OCI-LY3 (cell line): Measurements from ENCODE around the gene FGGY.

Experiments
- H2AFZ ChIP-seq: fragments of 200-600, 300-600 bp; shearing (Covaris generic); 2 replicates; pipeline ENCODE4 v1.6.0; 2014; ENCODE audit warnings: antibody characterized with exemption, low read depth, low read length
- H3K27ac ChIP-seq: fragments of 200-600, 300-600 bp; sonication (generic); 2 replicates; pipeline ENCODE4 v1.5.1; 2014; ENCODE audit warnings: mild to moderate bottlenecking, low read length, moderate library complexity, mixed read lengths
- H3K27me3 ChIP-seq: fragments of 200-600, 300-600 bp; sonication (generic); 2 replicates; pipeline ENCODE4 v1.6.1; 2014; ENCODE audit warnings: low read depth, low read length, mixed read lengths
- H3K36me3 ChIP-seq: fragments of 200-600, 300-600 bp; sonication (generic); replicated peaks from 2 replicates; pipeline ENCODE3; 2014; ENCODE audit warnings: low read depth, low read length, mixed read lengths
- H3K4me1 ChIP-seq: fragments of 300-600, 200-600 bp; sonication (generic); 2 replicates; pipeline ENCODE4 v1.6.1; 2014; ENCODE audit warnings: low read length, mixed read lengths
- H3K4me2 ChIP-seq: fragments of 200-600, 300-600 bp; sonication (generic); 2 replicates; pipeline ENCODE4 v1.6.1; 2014; ENCODE audit warnings: low read length, mixed read lengths
- H3K4me3 ChIP-seq: fragments of 300-600, 200-600 bp; sonication (generic); 2 replicates; pipeline ENCODE4 v1.5.1; 2014; ENCODE audit warnings: antibody characterized with exemption, mild to moderate bottlenecking, low read length, moderate library complexity
- H3K79me2 ChIP-seq: fragments of 300-600, 200-600 bp; shearing (Covaris generic); 2 replicates; pipeline ENCODE4 v1.6.1; 2014; ENCODE audit warnings: mild to moderate bottlenecking, low read length, mixed read lengths
- H3K9ac ChIP-seq: fragments of 300-600, 200-600 bp; shearing (Covaris generic); 2 replicates; pipeline ENCODE4 v1.6.0; 2014; ENCODE audit warnings: mild to moderate bottlenecking, low read length, moderate library complexity
- H3K9me3 ChIP-seq: fragments of 200-600, 300-600 bp; shearing (Covaris generic); 2 replicates; pipeline ENCODE4 v1.6.1; 2014; ENCODE audit warnings: low read length, mixed read lengths; ENCODE audit not compliant: insufficient read depth
- H4K20me1 ChIP-seq: fragments of 200-600, 300-600 bp; sonication (generic); 2 replicates; pipeline ENCODE4 v1.6.1; 2016; ENCODE audit warnings: low read length, mixed read lengths; ENCODE audit not compliant: insufficient read depth
- EZH2phosphoT487 ChIP-seq: fragments of 200-600 bp; shearing (Covaris generic); IDR thresholded peaks from 2 replicates; pipeline ENCODE4 v1.6.1; 2018; ENCODE audit warnings: antibody characterized with exemption, mixed run types, low read depth
- TF ChIP-seq, protein P1 (sequence below): fragments of 200-600, 300-600 bp; sonication (generic); IDR thresholded peaks from 2 replicates; pipeline ENCODE4 v1.5.1; 2014; ENCODE audit warnings: antibody characterized with exemption, low read length, low read depth

Gene FGGY

DNA sequence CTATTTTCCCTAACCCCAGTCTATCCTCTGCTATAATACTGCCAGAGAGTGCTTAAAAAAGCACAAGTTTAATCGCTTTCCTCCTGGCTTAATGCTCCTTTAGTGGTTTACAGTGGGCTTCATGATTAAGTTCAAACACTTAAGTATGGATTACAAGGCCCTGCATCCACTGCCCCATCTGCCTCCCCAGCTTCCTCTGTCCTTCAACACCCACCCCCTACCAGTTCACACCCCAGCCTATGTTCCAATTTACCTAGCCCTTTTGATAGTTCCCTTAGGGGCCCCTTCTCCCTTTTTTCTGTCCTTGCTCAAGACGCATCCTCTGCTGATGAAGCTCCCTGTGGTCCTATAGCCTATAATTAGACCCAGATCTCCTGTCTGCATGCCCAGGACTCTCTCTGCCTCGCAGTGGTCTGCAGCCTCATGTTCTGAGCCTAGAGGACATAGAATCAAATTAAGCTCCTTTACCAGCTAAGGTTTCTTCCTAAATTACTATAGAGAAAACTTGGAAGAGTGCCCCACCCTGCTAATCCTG, 212.5 kb downstream of the FGGY start:
- no peak for TF ChIP-seq EZH2phosphoT487
- TF ChIP-seq, protein P1, sequence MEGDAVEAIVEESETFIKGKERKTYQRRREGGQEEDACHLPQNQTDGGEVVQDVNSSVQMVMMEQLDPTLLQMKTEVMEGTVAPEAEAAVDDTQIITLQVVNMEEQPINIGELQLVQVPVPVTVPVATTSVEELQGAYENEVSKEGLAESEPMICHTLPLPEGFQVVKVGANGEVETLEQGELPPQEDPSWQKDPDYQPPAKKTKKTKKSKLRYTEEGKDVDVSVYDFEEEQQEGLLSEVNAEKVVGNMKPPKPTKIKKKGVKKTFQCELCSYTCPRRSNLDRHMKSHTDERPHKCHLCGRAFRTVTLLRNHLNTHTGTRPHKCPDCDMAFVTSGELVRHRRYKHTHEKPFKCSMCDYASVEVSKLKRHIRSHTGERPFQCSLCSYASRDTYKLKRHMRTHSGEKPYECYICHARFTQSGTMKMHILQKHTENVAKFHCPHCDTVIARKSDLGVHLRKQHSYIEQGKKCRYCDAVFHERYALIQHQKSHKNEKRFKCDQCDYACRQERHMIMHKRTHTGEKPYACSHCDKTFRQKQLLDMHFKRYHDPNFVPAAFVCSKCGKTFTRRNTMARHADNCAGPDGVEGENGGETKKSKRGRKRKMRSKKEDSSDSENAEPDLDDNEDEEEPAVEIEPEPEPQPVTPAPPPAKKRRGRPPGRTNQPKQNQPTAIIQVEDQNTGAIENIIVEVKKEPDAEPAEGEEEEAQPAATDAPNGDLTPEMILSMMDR, result no peak
- no peak overlapping the region for H2AFZ ChIP-seq
- H3K4me3 ChIP-seq, result no peak overlapping the region
- no peak overlapping the region for H3K4me2 ChIP-seq
- H3K9me3 ChIP-seq, result no peaks in the 10 kb centered on the region
- no peaks in the 10 kb centered on the region for H3K36me3 ChIP-seq
- H3K27ac ChIP-seq, result no peak overlapping the region
- H3K4me1 ChIP-seq, result peaks cover 14% of the 10 kb centered on the region
- no peak overlapping the region for H3K9ac ChIP-seq
- no peaks in the 10 kb centered on the region for H4K20me1 ChIP-seq
- no peaks in the 10 kb centered on the region for H3K79me2 ChIP-seq
- H3K27me3 ChIP-seq, result no peaks in the 10 kb centered on the region

GRCh38 chr1:59510249-59510648, 213.4 kb downstream of the FGGY start:
- Histone ChIP-seq H3K9ac (no peak overlapping the region), H2AFZ (no peak overlapping the region), H3K27me3 (no peaks in the 10 kb centered on the region), H3K4me3 (no peak overlapping the region), H3K79me2 (no peaks in the 10 kb centered on the region), H3K4me2 (no peak overlapping the region), H3K4me1 (peaks cover 14% of the 10 kb centered on the region), H4K20me1 (no peaks in the 10 kb centered on the region), H3K9me3 (no peaks in the 10 kb centered on the region), H3K36me3 (no peaks in the 10 kb centered on the region), H3K27ac (no peak overlapping the region)
- no peak for TF ChIP-seq EZH2phosphoT487

DNA sequence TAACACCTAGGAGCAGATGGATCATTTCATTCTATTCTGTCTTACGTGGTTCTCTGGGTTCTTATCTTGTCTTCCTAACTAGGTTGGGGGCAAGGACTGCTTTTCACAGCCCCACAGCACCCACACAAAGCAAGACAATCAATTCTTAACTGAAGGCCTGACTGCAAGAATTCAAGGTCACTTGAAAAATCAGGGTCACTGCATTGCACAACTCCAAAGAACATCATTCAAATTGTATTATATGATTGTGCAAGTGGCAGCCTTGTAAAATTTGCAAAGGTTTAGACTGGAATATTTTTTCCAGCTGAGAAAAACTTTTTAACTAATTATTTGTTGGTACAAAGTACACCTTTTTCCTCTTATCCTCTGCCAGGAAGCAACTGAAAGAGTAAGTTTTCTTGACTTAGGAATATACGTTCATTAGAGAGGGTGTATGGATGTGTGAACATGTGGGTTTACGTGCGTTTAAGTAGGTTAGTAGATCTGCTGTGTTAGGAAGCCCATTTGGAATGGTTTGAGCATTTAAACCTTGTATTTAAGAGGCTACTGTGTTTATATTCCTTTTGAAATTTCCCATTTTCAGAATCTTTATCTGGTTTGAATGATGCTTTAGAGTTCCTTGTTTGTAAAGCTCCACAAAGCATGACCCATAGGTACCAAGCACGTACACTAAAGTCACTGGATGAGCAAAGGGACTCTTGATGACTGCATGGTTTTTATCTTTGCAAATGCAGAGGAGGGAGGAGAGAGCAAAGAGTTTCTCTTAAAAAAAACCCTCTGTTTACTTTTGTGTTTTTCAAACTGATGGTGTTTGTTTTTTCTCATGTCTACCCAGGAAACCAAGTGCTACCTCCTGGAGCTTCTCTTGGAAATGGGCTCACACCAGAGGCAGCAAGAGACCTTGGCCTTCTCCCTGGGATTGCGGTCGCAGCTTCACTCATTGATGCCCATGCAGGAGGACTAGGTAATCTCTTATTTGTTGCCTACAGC, 214.9 kb downstream of the FGGY start:
- Histone ChIP-seq H3K4me2 (no peak overlapping the region), H3K79me2 (no peaks in the 10 kb centered on the region), H3K27ac (no peak overlapping the region), H3K36me3 (no peaks in the 10 kb centered on the region), H3K9ac (no peak overlapping the region), H3K27me3 (no peaks in the 10 kb centered on the region), H3K4me1 (peaks cover 9% of the 10 kb centered on the region), H3K4me3 (no peak overlapping the region), H2AFZ (no peak overlapping the region), H3K9me3 (no peaks in the 10 kb centered on the region), H4K20me1 (no peaks in the 10 kb centered on the region)
- TF ChIP-seq EZH2phosphoT487, result no peak
- TF ChIP-seq, protein P1, result no peak

DNA sequence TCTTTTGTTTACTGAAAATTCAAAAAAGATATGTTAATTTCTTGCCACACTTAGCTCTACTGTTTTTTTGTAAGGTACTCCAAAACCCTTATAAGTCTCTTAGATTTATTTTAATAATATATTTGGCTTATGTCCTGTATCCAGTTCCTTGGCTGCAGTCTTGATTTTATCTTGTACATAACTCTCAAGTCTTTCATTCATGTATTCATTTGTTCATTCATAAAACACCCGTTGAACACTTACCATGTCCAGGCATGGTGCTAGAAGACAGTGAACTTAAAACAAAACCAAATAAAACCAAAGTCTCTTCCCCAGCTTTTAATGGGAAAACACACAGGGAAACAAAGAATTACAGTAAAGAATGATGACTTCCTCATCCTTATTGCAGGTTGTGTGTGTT, 215.8 kb downstream of the FGGY start:
- no peaks in the 10 kb centered on the region for H3K36me3 ChIP-seq
- no peak overlapping the region for H3K4me3 ChIP-seq
- H2AFZ ChIP-seq, result no peak overlapping the region
- H3K27me3 ChIP-seq, result no peaks in the 10 kb centered on the region
- H3K9me3 ChIP-seq, result no peaks in the 10 kb centered on the region
- TF ChIP-seq, protein P1, result no peak
- no peak for TF ChIP-seq EZH2phosphoT487
- no peaks in the 10 kb centered on the region for H3K79me2 ChIP-seq
- no peaks in the 10 kb centered on the region for H4K20me1 ChIP-seq
- H3K27ac ChIP-seq, result no peak overlapping the region
- no peak overlapping the region for H3K9ac ChIP-seq
- H3K4me2 ChIP-seq, result no peak overlapping the region
- peaks cover 2% of the 10 kb centered on the region for H3K4me1 ChIP-seq
